Measurements from ENCODE around the gene RHOC.
A peak's percentile ranks its signal among the peaks of the same experiment; 100 is the strongest.

The RHOC gene

GRCh38 chr1:112706505-112707220 lies at the start of gene RHOC:
TSS of gene RHOC (minus strand) at chr1:112707127. CDS start at chr1:112703799, 3,328 bp downstream.
- H3F3A ChIP-seq (ENCODE audit: insufficient read depth, low read length), result peaks cover 6% of the 10 kb centered on the region; the same call in 1 of the 2 replicates
- H2AFZ ChIP-seq (ENCODE audit: low read length), result no peak within 1 kb of the TSS
- H4K20me1 ChIP-seq (ENCODE audit: insufficient read depth, low read length), result no peaks in the 10 kb centered on the region
- no peaks in the 10 kb centered on the region for H3K9me3 ChIP-seq (ENCODE audit: low read length)
- H3K4me1 ChIP-seq (ENCODE audit: insufficient read depth, low read length, severe bottlenecking), result peaks cover 28% of the 10 kb centered on the region
- no peak for TF ChIP-seq CTCF (IDR thresholded peaks at IDR 0.05; ENCODE audit: low read length)
- TF ChIP-seq EZH2 (IDR thresholded peaks at IDR 0.05; ENCODE audit: borderline replicate concordance, low read length), result no peak
- H3K4me3 ChIP-seq (ENCODE audit: low read depth, low read length, poor library complexity, severe bottlenecking), result peak within 1 kb of the TSS; percentile 70
- H3K4me2 ChIP-seq (ENCODE audit: low read length), result peak within 1 kb of the TSS; percentile 88
- H3K27ac ChIP-seq (ENCODE audit: low read depth, low read length, poor library complexity, severe bottlenecking), result no peak within 1 kb of the TSS
- no peaks in the 10 kb centered on the region; the same call in 1 of the 2 replicates for H3K27me3 ChIP-seq (ENCODE audit: insufficient read depth, low read length)
- H3K79me2 ChIP-seq (ENCODE audit: insufficient read depth, low read length), result no peaks in the 10 kb centered on the region
- H3K9ac ChIP-seq (ENCODE audit: low read length), result peak within 1 kb of the TSS; percentile 63; the same call in 1 of the 2 replicates
- no peaks in the 10 kb centered on the region for H3K36me3 ChIP-seq (ENCODE audit: insufficient read depth, low read length)
- no peaks in the 10 kb centered on the region for H3K9me2 ChIP-seq (ENCODE audit: low read depth, low read length)

- Histone ChIP-seq H3K9me2 (ENCODE audit: low read depth, low read length) (no peaks in the 10 kb centered on the region), H3K4me2 (ENCODE audit: low read length) (no peak overlapping the region), H3K9ac (ENCODE audit: low read length) (no peak overlapping the region), H3K4me3 (ENCODE audit: low read depth, low read length, poor library complexity, severe bottlenecking) (no peak overlapping the region), H3K36me3 (ENCODE audit: insufficient read depth, low read length) (no peaks in the 10 kb centered on the region), H2AFZ (ENCODE audit: low read length) (no peak overlapping the region), H3F3A (ENCODE audit: insufficient read depth, low read length) (no peaks in the 10 kb centered on the region), H3K27ac (ENCODE audit: low read depth, low read length, poor library complexity, severe bottlenecking) (no peak overlapping the region), H3K79me2 (ENCODE audit: insufficient read depth, low read length) (no peaks in the 10 kb centered on the region), H4K20me1 (ENCODE audit: insufficient read depth, low read length) (no peaks in the 10 kb centered on the region), H3K9me3 (ENCODE audit: low read length) (no peaks in the 10 kb centered on the region), H3K4me1 (ENCODE audit: insufficient read depth, low read length, severe bottlenecking) (no peaks in the 10 kb centered on the region), H3K27me3 (ENCODE audit: insufficient read depth, low read length) (no peaks in the 10 kb centered on the region)
- TF ChIP-seq EZH2 (IDR thresholded peaks at IDR 0.05; ENCODE audit: borderline replicate concordance, low read length) (no peak), CTCF (IDR thresholded peaks at IDR 0.05; ENCODE audit: low read length) (no peak)
Measured at GRCh38 chr1:112754116-112754628, 47.2 kb upstream of the RHOC start.

- no peak overlapping the region for H3K27ac ChIP-seq (ENCODE audit: low read depth, low read length, poor library complexity, severe bottlenecking)
- H3K4me2 ChIP-seq (ENCODE audit: low read length), result no peak overlapping the region
- H3K4me3 ChIP-seq (ENCODE audit: low read depth, low read length, poor library complexity, severe bottlenecking), result no peak overlapping the region
- TF ChIP-seq CTCF (IDR thresholded peaks at IDR 0.05; ENCODE audit: low read length) (no peak), EZH2 (IDR thresholded peaks at IDR 0.05; ENCODE audit: borderline replicate concordance, low read length) (no peak)
- H3K36me3 ChIP-seq (ENCODE audit: insufficient read depth, low read length), result no peaks in the 10 kb centered on the region
- no peak overlapping the region for H3K9ac ChIP-seq (ENCODE audit: low read length)
- no peaks in the 10 kb centered on the region for H3K27me3 ChIP-seq (ENCODE audit: insufficient read depth, low read length)
- H3K9me2 ChIP-seq (ENCODE audit: low read depth, low read length), result no peaks in the 10 kb centered on the region
- H4K20me1 ChIP-seq (ENCODE audit: insufficient read depth, low read length), result no peaks in the 10 kb centered on the region
- no peaks in the 10 kb centered on the region for H3K4me1 ChIP-seq (ENCODE audit: insufficient read depth, low read length, severe bottlenecking)
- no peaks in the 10 kb centered on the region for H3K79me2 ChIP-seq (ENCODE audit: insufficient read depth, low read length)
- H3K9me3 ChIP-seq (ENCODE audit: low read length), result no peaks in the 10 kb centered on the region
- no peaks in the 10 kb centered on the region for H3F3A ChIP-seq (ENCODE audit: insufficient read depth, low read length)
- no peak overlapping the region for H2AFZ ChIP-seq (ENCODE audit: low read length)
Measured at GRCh38 chr1:112748396-112748795, 41.5 kb upstream of the RHOC start.
